ENCODE data around the gene C15orf39. TPM values are rescaled to one million over a fixed set of nuclear protein-coding genes. Genes with fewer than 3 reads are reported as not detected.
A peak's percentile ranks its signal among the peaks of the same experiment; 100 is the strongest.
"Not testable (repeated sequence)": the region's sequence is repeated elsewhere in the genome, so short reads cannot be mapped to it uniquely, and the experiment has no call there.

C15orf39 gene
- total RNA-seq, 2 experiments from 2014 or later = 62.8 to 63.0 TPM

- Mint-ChIP-seq H3K36me3 (peaks cover 10% of the 10 kb centered on the region), H3K27ac (no peak overlapping the region), H3K9me3 (ENCODE audit: low read depth) (no peaks in the 10 kb centered on the region), H3K4me1 (peaks cover 26% of the 10 kb centered on the region), H3K4me3 (no peak overlapping the region), H3K27me3 (peaks cover 19% of the 10 kb centered on the region)
- ATAC-seq (no peak), DNase-seq (no peak)
- CTCF ChIA-PET = interaction anchor here (0.6 to 1.6 kb wide), 2 partner anchors 97 to 402 kb away, joined by 3 to 4 read pairs; no protein-coding TSS in a partner anchor
Observed at GRCh38 chr15:75164625-75165350, 36.9 kb upstream of the C15orf39 start.

- Mint-ChIP-seq H3K36me3 (peaks cover 15% of the 10 kb centered on the region), H3K4me1 (peaks cover 42% of the 10 kb centered on the region)
- not testable (repeated sequence) for ATAC-seq; H3K27ac Mint-ChIP-seq; H3K4me3 Mint-ChIP-seq; H3K27me3 Mint-ChIP-seq; H3K9me3 Mint-ChIP-seq (ENCODE audit: low read depth); DNase-seq
- CTCF ChIA-PET = interaction anchor here (1.0 to 1.4 kb wide), 2 partner anchors 52 to 124 kb away, joined by 3 to 5 read pairs; no protein-coding TSS in a partner anchor
Observed at GRCh38 chr15:75166489-75167063, 35.1 kb upstream of the C15orf39 start.

GRCh38 chr15:75167588-75168350, 33.9 kb upstream of the C15orf39 start:
- DNase-seq (no peak), ATAC-seq (no peak)
- Mint-ChIP-seq H3K4me3 (no peak overlapping the region), H3K27ac (no peak overlapping the region), H3K36me3 (peaks cover 15% of the 10 kb centered on the region), H3K9me3 (ENCODE audit: low read depth) (no peaks in the 10 kb centered on the region), H3K27me3 (peaks cover 9% of the 10 kb centered on the region), H3K4me1 (peaks cover 53% of the 10 kb centered on the region)
- CTCF ChIA-PET = interaction anchor here (0.9 to 1.1 kb wide), 3 partner anchors 34 to 54 kb away, joined by 3 read pairs; partner anchors contain the start of gene C15orf39

- CTCF ChIA-PET = interaction anchor here (0.9 to 1.1 kb wide), 2 partner anchors 33 to 40 kb away, joined by 3 read pairs; partner anchors contain the start of gene C15orf39
- peaks cover 15% of the 10 kb centered on the region for H3K36me3 Mint-ChIP-seq
- H3K27me3 Mint-ChIP-seq = peaks cover 9% of the 10 kb centered on the region
- no peak for DNase-seq
- H3K27ac Mint-ChIP-seq = no peak overlapping the region
- no peak overlapping the region for H3K4me3 Mint-ChIP-seq
- H3K4me1 Mint-ChIP-seq = peaks cover 54% of the 10 kb centered on the region
- no peak for ATAC-seq
- H3K9me3 Mint-ChIP-seq (ENCODE audit: low read depth) = no peaks in the 10 kb centered on the region
Observed at GRCh38 chr15:75168374-75168773, 33.3 kb upstream of the C15orf39 start.

GRCh38 chr15:75170203-75170602, 31.5 kb upstream of the C15orf39 start:
- Mint-ChIP-seq H3K27ac (no peak overlapping the region), H3K4me1 (peaks cover 51% of the 10 kb centered on the region), H3K27me3 (peaks cover 7% of the 10 kb centered on the region), H3K4me3 (no peak overlapping the region), H3K9me3 (ENCODE audit: low read depth) (no peaks in the 10 kb centered on the region), H3K36me3 (peaks cover 15% of the 10 kb centered on the region)
- ATAC-seq (no peak), DNase-seq (no peak)
- CTCF ChIA-PET = interaction anchor here (0.6 kb wide), 1 partner anchor 31 kb away, joined by 3 read pairs; the partner anchor contains the start of gene C15orf39

GRCh38 chr15:75170711-75171341, 30.9 kb upstream of the C15orf39 start:
- Mint-ChIP-seq H3K27ac (peak overlapping the region; percentile 74), H3K36me3 (peaks cover 15% of the 10 kb centered on the region), H3K27me3 (peaks cover 7% of the 10 kb centered on the region), H3K9me3 (ENCODE audit: low read depth) (no peaks in the 10 kb centered on the region), H3K4me3 (no peak overlapping the region), H3K4me1 (peaks cover 51% of the 10 kb centered on the region)
- ATAC-seq (no peak), DNase-seq (no peak)
- CTCF ChIA-PET = interaction anchor here (0.6 to 1.3 kb wide), 6 partner anchors 26 to 128 kb away, joined by 3 to 4 read pairs (median 3); partner anchors contain the start of gene C15orf39

GRCh38 chr15:75171408-75171807, 30.3 kb upstream of the C15orf39 start:
- Mint-ChIP-seq H3K27me3 (peaks cover 7% of the 10 kb centered on the region), H3K36me3 (peaks cover 15% of the 10 kb centered on the region), H3K4me3 (no peak overlapping the region), H3K27ac (peak overlapping the region; percentile 74), H3K4me1 (peaks cover 51% of the 10 kb centered on the region), H3K9me3 (ENCODE audit: low read depth) (no peaks in the 10 kb centered on the region)
- CTCF ChIA-PET = interaction anchor here (0.7 to 1.3 kb wide), 5 partner anchors 25 to 128 kb away, joined by 3 to 4 read pairs (median 3); no protein-coding TSS in a partner anchor
- peak; percentile 77 for DNase-seq
- peak; percentile 83 for ATAC-seq

- H3K4me1 Mint-ChIP-seq = peaks cover 49% of the 10 kb centered on the region
- CTCF ChIA-PET = interaction anchor here (1.3 kb wide), 1 partner anchor 24 kb away, joined by 3 read pairs; no protein-coding TSS in a partner anchor
- ATAC-seq = no peak
Observed at GRCh38 chr15:75172284-75172820, 29.3 kb upstream of the C15orf39 start.

GRCh38 chr15:75174102-75174501, 27.6 kb upstream of the C15orf39 start:
- no peak overlapping the region for H3K4me3 Mint-ChIP-seq
- peaks cover 35% of the 10 kb centered on the region for H3K4me1 Mint-ChIP-seq
- DNase-seq (no peak), ATAC-seq (no peak)
- CTCF ChIA-PET = no interaction called here
- no peaks in the 10 kb centered on the region for H3K9me3 Mint-ChIP-seq (ENCODE audit: low read depth)
- H3K27ac Mint-ChIP-seq = no peak overlapping the region
- peaks cover 12% of the 10 kb centered on the region for H3K36me3 Mint-ChIP-seq
- H3K27me3 Mint-ChIP-seq = peaks cover 23% of the 10 kb centered on the region

More at GRCh38 chr15:75172284-75172820, 29.3 kb upstream of the C15orf39 start:
- no peaks in the 10 kb centered on the region for H3K9me3 Mint-ChIP-seq (ENCODE audit: low read depth)
- peaks cover 11% of the 10 kb centered on the region for H3K27me3 Mint-ChIP-seq
- peaks cover 15% of the 10 kb centered on the region for H3K36me3 Mint-ChIP-seq
- H3K4me3 Mint-ChIP-seq = no peak overlapping the region
- no peak for DNase-seq
- H3K27ac Mint-ChIP-seq = no peak overlapping the region

GRCh38 chr15:75174729-75175128, 27.0 kb upstream of the C15orf39 start:
- DNase-seq = no peak
- no peak overlapping the region for H3K4me3 Mint-ChIP-seq
- CTCF ChIA-PET = interaction anchor here (1.5 kb wide), 1 partner anchor 27 kb away, joined by 3 read pairs; the partner anchor contains the start of gene C15orf39
- ATAC-seq = no peak
- peaks cover 5% of the 10 kb centered on the region for H3K36me3 Mint-ChIP-seq
- no peaks in the 10 kb centered on the region for H3K9me3 Mint-ChIP-seq (ENCODE audit: low read depth)
- H3K27me3 Mint-ChIP-seq = peaks cover 29% of the 10 kb centered on the region
- no peak overlapping the region for H3K27ac Mint-ChIP-seq
- peaks cover 33% of the 10 kb centered on the region for H3K4me1 Mint-ChIP-seq

- no peaks in the 10 kb centered on the region for H3K9me3 Mint-ChIP-seq (ENCODE audit: low read depth)
- no peak overlapping the region for H3K4me3 Mint-ChIP-seq
- H3K4me1 Mint-ChIP-seq = peaks cover 19% of the 10 kb centered on the region
- CTCF ChIA-PET = interaction anchor here (1.5 kb wide), 1 partner anchor 25 kb away, joined by 3 read pairs; the partner anchor contains the start of gene C15orf39
- no peak for ATAC-seq
- H3K27me3 Mint-ChIP-seq = peaks cover 41% of the 10 kb centered on the region
- no peak overlapping the region for H3K27ac Mint-ChIP-seq
- peaks cover 1% of the 10 kb centered on the region for H3K36me3 Mint-ChIP-seq
- no peak for DNase-seq
Observed at GRCh38 chr15:75176396-75176761, 25.3 kb upstream of the C15orf39 start.

GRCh38 chr15:75177360-75178071, 24.2 kb upstream of the C15orf39 start:
- H3K27me3 Mint-ChIP-seq = peaks cover 48% of the 10 kb centered on the region
- H3K4me1 Mint-ChIP-seq = peaks cover 15% of the 10 kb centered on the region
- no peak overlapping the region for H3K4me3 Mint-ChIP-seq
- ATAC-seq = no peak
- CTCF ChIA-PET = no interaction called here
- no peak for DNase-seq
- H3K9me3 Mint-ChIP-seq (ENCODE audit: low read depth) = no peaks in the 10 kb centered on the region
- H3K36me3 Mint-ChIP-seq = no peaks in the 10 kb centered on the region
- H3K27ac Mint-ChIP-seq = no peak overlapping the region

Measured in activated CD8-positive, alpha-beta memory T cell treated with anti-CD3 and anti-CD28 coated beads, Interleukin-2, amount 10 ng/mL, durations not matched to agents 7 days and 5 days (primary cell).